Stomach smooth muscle (tissue), 2 donors: ENCODE measurements around the gene PIP4K2A.
A peak's percentile ranks its signal among the peaks of the same experiment; 100 is the strongest.

Experiments used
- H3K27ac ChIP-seq: one replicate; pipeline ENCODE4 v1.7.0; 2013; ENCODE audit warnings: mild to moderate bottlenecking, low read length, inconsistent platforms
- H3K27me3 ChIP-seq, 2 donors: one replicate each; pipeline ENCODE4 v1.7.0; 2013; ENCODE audit warnings: low read length in 2 of 2; ENCODE audit not compliant: insufficient read depth in 2 of 2, control insufficient read depth in 1 of 2
- H3K36me3 ChIP-seq, 2 donors: one replicate each; pipeline ENCODE4 v1.7.0; 2013; ENCODE audit warnings: low read length in 2 of 2; ENCODE audit not compliant: control insufficient read depth in 2 of 2, insufficient read depth in 2 of 2
- H3K4me1 ChIP-seq: one replicate; pipeline ENCODE4 v1.7.0; 2013; ENCODE audit warnings: low read length; ENCODE audit not compliant: control insufficient read depth, insufficient read depth
- H3K4me3 ChIP-seq, 2 donors: one replicate each; pipeline ENCODE4 v1.7.0; 2013; ENCODE audit warnings: low read length in 2 of 2
- H3K9ac ChIP-seq, 2 donors: one replicate each; pipeline ENCODE4 v1.7.0; 2013; ENCODE audit warnings: low read length in 2 of 2, mild to moderate bottlenecking in 1 of 2
- H3K9me3 ChIP-seq, 2 donors: one replicate each; pipeline ENCODE4 v1.7.0; 2013; ENCODE audit warnings: low read length in 2 of 2; ENCODE audit not compliant: control insufficient read depth in 2 of 2
- donor health status: healthy.
- donor health status: Pancreatic carcinoma.

PIP4K2A gene

GRCh38 chr10:22573820-22574569, 140.4 kb downstream of the PIP4K2A start:
- Histone ChIP-seq H3K27ac (no peak overlapping the region), H3K27me3 (no peaks in the 10 kb centered on the region), H3K36me3 (peaks cover 0 to 16% of the 10 kb centered on the region in 2 donors), H3K9ac (no peak overlapping the region), H3K9me3 (no peaks in the 10 kb centered on the region), H3K4me1 (peaks cover 3% of the 10 kb centered on the region), H3K4me3 (no peak overlapping the region)

- no peak overlapping the region for H3K9ac ChIP-seq
- H3K4me3 ChIP-seq: no peak overlapping the region
- peaks cover 6 to 18% of the 10 kb centered on the region in 2 donors for H3K36me3 ChIP-seq
- peaks cover 5% of the 10 kb centered on the region for H3K4me1 ChIP-seq
- H3K9me3 ChIP-seq: no peaks in the 10 kb centered on the region
- H3K27me3 ChIP-seq: no peaks in the 10 kb centered on the region
- H3K27ac ChIP-seq: no peak overlapping the region
Observed at GRCh38 chr10:22570733-22571430, 143.5 kb downstream of the PIP4K2A start.

- no peak overlapping the region for H3K27ac ChIP-seq
- H3K4me3 ChIP-seq: no peak overlapping the region
- H3K9ac ChIP-seq: no peak overlapping the region
Observed at GRCh38 chr10:22570234-22570633, 144.1 kb downstream of the PIP4K2A start.

GRCh38 chr10:22568928-22569327, 145.4 kb downstream of the PIP4K2A start:
- no peaks in the 10 kb centered on the region for H3K9me3 ChIP-seq
- H3K36me3 ChIP-seq: peaks cover 6 to 22% of the 10 kb centered on the region in 2 donors
- peaks cover 5% of the 10 kb centered on the region for H3K4me1 ChIP-seq
- H3K27me3 ChIP-seq: no peaks in the 10 kb centered on the region
- H3K9ac ChIP-seq: no peak overlapping the region
- no peak overlapping the region for H3K27ac ChIP-seq
- H3K4me3 ChIP-seq: peak overlapping the region in 1 of 2 donors; percentile 15

More at GRCh38 chr10:22570234-22570633, 144.1 kb downstream of the PIP4K2A start:
- Histone ChIP-seq H3K9me3 (no peaks in the 10 kb centered on the region), H3K4me1 (peaks cover 5% of the 10 kb centered on the region), H3K36me3 (peaks cover 6 to 18% of the 10 kb centered on the region in 2 donors), H3K27me3 (no peaks in the 10 kb centered on the region)

- H3K36me3 ChIP-seq: peaks cover 6 to 17% of the 10 kb centered on the region in 2 donors
- no peaks in the 10 kb centered on the region for H3K9me3 ChIP-seq
- no peak overlapping the region for H3K4me3 ChIP-seq
Observed at GRCh38 chr10:22564060-22564459, 150.3 kb downstream of the PIP4K2A start.

GRCh38 chr10:22561909-22562308, 152.5 kb downstream of the PIP4K2A start:
- peaks cover 0 to 12% of the 10 kb centered on the region in 2 donors for H3K36me3 ChIP-seq
- H3K27me3 ChIP-seq: no peaks in the 10 kb centered on the region
- no peaks in the 10 kb centered on the region for H3K9me3 ChIP-seq
- H3K4me3 ChIP-seq: no peak overlapping the region
- no peak overlapping the region for H3K27ac ChIP-seq
- H3K9ac ChIP-seq: no peak overlapping the region
- H3K4me1 ChIP-seq: no peaks in the 10 kb centered on the region

More at GRCh38 chr10:22564060-22564459, 150.3 kb downstream of the PIP4K2A start:
- Histone ChIP-seq H3K9ac (no peak overlapping the region), H3K27ac (no peak overlapping the region), H3K27me3 (no peaks in the 10 kb centered on the region), H3K4me1 (peaks cover 3% of the 10 kb centered on the region)

GRCh38 chr10:22560913-22561239, 153.5 kb downstream of the PIP4K2A start:
- no peaks in the 10 kb centered on the region for H3K27me3 ChIP-seq
- no peaks in the 10 kb centered on the region for H3K4me1 ChIP-seq
- no peaks in the 10 kb centered on the region for H3K9me3 ChIP-seq
- H3K4me3 ChIP-seq: no peak overlapping the region
- H3K36me3 ChIP-seq: peaks cover 0 to 11% of the 10 kb centered on the region in 2 donors
- no peak overlapping the region for H3K27ac ChIP-seq
- H3K9ac ChIP-seq: no peak overlapping the region

- Histone ChIP-seq H3K36me3 (peaks cover 0 to 11% of the 10 kb centered on the region in 2 donors), H3K9me3 (no peaks in the 10 kb centered on the region), H3K4me1 (no peaks in the 10 kb centered on the region), H3K27ac (no peak overlapping the region), H3K27me3 (no peaks in the 10 kb centered on the region), H3K4me3 (no peak overlapping the region), H3K9ac (no peak overlapping the region)
Observed at GRCh38 chr10:22560096-22560912, 154.1 kb downstream of the PIP4K2A start.

GRCh38 chr10:22557321-22557720, 157.1 kb downstream of the PIP4K2A start:
- no peaks in the 10 kb centered on the region for H3K27me3 ChIP-seq
- peaks cover 8% of the 10 kb centered on the region for H3K4me1 ChIP-seq
- H3K36me3 ChIP-seq: peaks cover 0 to 2% of the 10 kb centered on the region in 2 donors
- H3K27ac ChIP-seq: no peak overlapping the region
- H3K9ac ChIP-seq: no peak overlapping the region
- H3K9me3 ChIP-seq: no peaks in the 10 kb centered on the region
- H3K4me3 ChIP-seq: no peak overlapping the region

- H3K9me3 ChIP-seq: no peaks in the 10 kb centered on the region
- no peak overlapping the region for H3K9ac ChIP-seq
- H3K27ac ChIP-seq: no peak overlapping the region
- no peaks in the 10 kb centered on the region for H3K27me3 ChIP-seq
- no peak overlapping the region for H3K4me3 ChIP-seq
- H3K4me1 ChIP-seq: peaks cover 8% of the 10 kb centered on the region
- H3K36me3 ChIP-seq: peaks cover 0 to 2% of the 10 kb centered on the region in 2 donors
Observed at GRCh38 chr10:22556774-22557173, 157.6 kb downstream of the PIP4K2A start.
